Fibroblast of lung (primary cell): ENCODE results near the gene FARP1.

Source experiments
- CTCF ChIP-seq, 2 donors: IDR thresholded peaks in 1 of 2; conservative IDR thresholded peaks in 1 of 2; 1 replicate in 1 of 2; 2 replicates in 1 of 2; pipeline ENCODE4 v1.5.1; 2011 to 2012; ENCODE audit warnings: low read length in 2 of 2, control low read depth in 1 of 2, inconsistent platforms in 1 of 2, low read depth in 1 of 2, mild to moderate bottlenecking in 1 of 2
- EZH2 ChIP-seq: IDR thresholded peaks from 2 replicates; pipeline ENCODE4 v1.5.1; 2012; ENCODE audit warnings: low read length, control low read depth, mild to moderate bottlenecking; ENCODE audit errors: missing control alignments

GRCh38 chr13:98143157-98143553, 261 bp downstream of the FARP1 start:
- TF ChIP-seq CTCF (conservative IDR thresholded peaks at IDR 0.05 in 1 of 2, IDR thresholded peaks at IDR 0.05 in 1 of 2; ENCODE audit: low read depth in 1 of 2, low read length in 2 of 2), result no peak
- TF ChIP-seq EZH2, result no peak
